KG1 (cell line): ENCODE data around the gene ALG11.
"Not testable (repeated sequence)": the region's sequence is repeated elsewhere in the genome, so short reads cannot be mapped to it uniquely, and the experiment has no call there.

ENCODE experiments used
- DNase-seq: peaks from one replicate; lab custom pipeline; 2025; lab: John Stamatoyannopoulos, UW

ALG11 gene, protein sequence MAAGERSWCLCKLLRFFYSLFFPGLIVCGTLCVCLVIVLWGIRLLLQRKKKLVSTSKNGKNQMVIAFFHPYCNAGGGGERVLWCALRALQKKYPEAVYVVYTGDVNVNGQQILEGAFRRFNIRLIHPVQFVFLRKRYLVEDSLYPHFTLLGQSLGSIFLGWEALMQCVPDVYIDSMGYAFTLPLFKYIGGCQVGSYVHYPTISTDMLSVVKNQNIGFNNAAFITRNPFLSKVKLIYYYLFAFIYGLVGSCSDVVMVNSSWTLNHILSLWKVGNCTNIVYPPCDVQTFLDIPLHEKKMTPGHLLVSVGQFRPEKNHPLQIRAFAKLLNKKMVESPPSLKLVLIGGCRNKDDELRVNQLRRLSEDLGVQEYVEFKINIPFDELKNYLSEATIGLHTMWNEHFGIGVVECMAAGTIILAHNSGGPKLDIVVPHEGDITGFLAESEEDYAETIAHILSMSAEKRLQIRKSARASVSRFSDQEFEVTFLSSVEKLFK

DNA sequence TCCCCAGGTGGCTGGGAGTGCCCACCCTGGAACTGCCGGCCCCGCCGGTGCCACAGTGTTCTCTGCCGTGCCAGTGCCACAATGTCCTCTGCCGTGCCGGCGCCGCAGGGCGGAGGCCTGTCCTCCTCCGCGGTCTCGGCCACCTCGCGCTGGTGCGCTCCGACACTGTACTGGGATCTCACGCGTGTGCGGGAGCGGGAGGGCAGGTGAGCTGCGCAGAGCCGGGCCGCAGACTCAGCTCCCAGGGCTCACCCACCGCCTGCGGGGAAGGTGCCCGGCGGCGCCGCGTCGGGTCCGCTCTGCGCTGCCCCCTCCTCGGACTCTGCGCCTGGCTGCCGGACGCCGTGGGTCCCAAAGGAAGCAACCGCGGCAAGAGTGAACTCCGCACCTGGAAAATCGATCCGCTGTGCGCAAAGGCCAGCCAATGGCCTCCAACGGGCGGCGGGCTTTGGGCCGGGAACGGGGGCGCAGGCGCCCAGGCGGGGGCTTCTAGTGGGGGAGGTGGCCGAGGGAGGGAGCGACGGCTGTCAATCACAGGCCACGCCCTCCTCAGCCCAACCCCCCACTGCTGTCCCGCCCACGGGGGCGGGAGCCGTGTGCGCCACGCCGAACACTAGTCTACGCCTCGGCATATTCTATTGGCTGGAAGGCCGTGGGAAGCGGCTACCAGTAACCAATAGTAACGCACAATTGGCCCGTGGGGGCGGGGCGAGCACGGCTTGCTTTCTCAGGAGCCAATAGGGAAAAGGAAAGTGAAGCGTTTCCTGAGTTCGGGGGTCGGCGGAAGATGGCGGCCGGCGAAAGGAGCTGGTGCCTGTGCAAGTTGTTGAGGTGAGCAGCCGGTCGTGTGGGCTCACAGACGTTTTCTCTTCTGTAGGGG is at the start of gene ALG11:
ALG11 (plus strand) TSS at position 767 of the 880 bp plus-strand sequence; CDS start at position 788, 21 bp downstream.
- DNase-seq: peak; percentile 98

DNA sequence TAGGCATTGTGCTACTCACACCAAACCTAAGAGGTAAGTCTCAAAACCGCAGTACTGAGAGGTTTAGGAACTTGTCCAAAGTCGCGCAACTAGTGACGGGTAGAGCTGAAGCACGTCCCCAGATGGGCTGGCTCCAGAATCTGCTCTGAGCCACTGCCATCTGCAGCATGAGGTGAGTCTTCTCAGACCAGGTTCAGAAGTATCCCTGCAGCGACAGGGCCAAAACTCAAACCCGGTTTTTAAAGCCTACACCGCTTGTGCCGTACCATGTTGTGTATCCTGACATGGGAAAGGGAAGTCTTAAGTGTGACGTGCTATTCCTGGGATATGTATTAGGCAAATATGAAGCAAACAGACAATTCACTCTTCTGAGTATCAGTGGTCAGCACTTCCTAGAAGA is 46.0 kb upstream of the ALG11 start:
- no peak for DNase-seq

DNA sequence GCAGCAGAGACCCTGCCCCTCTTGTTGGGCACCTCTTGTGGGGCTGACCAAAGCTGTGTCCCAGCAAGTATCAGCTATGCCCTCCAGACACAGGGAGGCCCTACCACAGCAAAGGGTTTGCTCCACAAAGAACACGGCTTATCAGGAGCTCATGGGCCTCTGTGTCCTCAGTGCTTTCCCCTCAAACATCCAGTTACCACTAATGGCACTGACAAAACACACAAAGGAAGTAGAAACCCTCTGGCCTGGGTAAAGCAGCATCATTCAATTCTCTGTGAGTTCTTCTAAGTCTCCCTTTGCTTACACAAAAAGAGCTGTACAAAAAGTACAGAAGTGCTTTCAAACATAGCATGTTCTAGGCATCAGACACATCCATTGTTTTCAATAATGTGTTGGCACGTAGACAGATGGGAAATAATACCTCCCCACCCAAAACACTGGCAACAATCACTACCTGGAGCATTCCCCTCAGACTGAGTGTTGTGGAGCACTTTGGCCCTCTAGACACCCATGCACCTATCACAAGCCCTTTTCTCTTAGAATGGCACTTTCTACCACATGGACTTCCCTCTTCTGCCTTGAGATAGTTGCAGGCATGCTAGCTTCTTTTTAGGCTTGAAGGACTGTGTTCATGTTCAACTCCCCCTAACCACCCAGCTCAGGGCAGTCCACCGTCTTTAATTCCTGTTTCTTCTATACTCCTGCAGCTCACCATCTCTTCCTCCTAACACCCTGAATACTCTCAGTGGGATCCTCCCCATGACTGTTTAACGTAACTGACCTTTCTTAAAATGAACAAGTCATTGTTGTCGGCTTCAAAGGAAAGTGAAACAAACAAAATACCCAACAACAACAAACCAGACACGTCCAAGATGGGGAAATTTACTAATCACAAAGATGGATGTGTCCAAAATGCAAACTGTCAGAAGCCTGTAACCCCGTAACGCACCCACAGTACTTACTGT is 44.4 kb upstream of the ALG11 start:
- DNase-seq: no peak

DNA sequence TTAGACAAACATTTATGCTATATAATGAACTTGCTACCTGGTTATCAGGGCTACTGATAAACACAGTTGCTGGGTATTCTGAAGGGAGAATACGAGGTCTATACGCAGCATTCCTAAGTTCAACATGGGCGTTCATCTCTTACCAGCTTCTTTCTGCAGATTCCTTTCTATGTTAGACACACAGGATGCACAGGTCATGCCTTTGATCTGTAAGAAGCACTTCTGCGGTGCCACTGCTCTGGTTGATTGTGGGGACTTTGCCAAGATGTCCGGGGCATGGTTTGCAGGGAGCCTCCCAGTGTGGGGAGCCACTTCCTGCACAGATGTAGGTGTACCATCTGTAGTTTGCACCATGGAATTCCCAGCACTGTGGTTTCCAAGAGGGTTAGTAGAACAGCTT is 41.8 kb upstream of the ALG11 start:
- DNase-seq: no peak

DNA sequence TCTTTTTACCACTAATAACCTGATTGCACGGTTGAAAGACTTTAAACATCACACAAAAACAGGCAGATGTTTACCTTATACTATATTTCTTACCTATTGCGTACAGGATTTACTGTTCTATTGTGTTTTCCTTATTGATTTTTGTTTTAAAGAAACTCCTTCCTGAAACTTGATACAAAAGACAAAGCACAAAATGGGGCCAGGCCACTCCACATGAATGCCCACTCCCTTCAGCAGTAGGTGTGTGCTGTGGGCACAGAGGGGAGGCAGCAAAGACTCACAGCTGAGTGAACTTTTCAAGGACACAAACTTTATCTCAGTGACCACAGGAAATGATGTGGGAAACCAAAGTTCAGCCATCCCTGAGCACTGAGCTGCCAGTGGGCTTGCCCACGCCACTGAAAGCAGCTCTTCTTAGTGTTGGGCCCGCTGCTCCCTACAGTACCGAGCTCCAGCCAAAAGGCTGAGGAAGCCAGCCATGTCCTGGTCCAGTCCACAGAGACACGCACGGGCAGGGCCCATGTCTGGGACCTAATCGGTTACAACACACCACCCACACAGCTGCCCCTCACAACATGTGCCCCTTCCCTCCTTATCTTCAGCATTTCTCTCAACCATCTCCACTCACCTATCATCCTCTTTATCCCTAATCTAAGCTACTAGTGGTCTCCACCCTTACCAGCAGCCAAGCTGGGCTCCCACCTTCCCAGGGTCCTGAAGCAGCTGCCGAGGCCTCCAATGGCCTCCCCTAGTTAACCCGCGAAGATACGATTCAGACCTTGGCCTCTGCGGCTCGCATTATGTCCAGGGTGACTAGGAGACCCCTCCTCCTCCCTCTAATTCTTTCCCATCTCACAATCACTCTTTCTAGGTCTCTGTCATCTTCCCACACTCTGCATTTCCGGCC is 40.4 kb upstream of the ALG11 start:
- DNase-seq: no peak

DNA sequence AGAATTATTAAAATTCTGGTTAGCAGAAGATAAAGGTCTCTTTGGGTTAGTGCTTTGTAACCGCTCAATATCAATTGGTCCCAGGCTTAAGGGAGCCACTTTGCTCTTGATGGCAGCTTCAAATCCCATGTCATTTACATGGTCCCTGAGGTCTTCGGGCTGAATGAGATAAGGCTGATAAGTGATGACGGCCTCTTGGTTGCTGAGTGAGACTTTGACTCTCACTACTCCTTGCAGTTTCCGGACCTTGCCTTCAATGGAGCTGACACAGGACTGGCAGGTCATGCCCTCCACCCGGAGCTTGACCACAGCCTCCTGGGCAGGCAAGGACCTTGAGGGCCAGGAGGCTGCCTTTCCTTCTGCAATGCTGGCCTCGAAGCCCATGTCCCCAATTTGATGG is 37.7 kb upstream of the ALG11 start:
- no peak for DNase-seq

DNA sequence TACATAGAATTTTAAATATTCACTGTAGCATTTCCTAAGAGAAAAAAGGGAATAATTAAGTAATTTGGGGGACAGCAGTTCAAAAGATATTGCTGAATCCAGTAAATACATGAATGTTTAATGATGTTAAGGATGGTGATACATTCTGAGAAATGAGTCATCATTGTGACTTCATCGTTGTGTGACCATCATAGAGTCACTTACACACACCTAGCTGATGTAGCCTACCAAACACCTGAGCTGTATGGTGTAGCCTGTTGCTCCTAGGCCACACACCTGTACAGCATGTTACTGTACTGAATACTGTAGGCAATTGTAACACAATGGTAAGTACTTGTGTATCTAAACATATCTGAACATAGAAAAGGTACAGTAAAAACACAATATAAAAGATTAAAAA is 35.8 kb upstream of the ALG11 start:
- no peak for DNase-seq

DNA sequence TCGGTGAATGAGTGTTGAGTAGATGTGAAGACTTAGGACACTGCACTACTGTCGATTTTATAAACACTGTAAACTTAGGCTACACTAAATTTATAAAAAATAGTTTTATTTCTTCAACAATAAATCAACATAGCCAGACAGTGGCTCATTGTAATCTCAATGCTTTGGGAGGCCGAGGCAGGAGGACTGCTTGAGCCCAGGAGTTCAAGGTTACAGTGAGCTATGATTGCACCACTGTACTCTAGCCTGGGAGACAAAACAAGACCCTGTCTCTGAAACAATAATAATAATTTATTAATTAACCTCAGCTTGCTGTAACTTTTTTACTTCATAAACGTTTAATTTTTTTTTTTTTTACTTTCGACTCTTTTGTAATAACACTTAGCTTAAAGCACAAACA is 35.3 kb upstream of the ALG11 start:
- no peak for DNase-seq

DNA sequence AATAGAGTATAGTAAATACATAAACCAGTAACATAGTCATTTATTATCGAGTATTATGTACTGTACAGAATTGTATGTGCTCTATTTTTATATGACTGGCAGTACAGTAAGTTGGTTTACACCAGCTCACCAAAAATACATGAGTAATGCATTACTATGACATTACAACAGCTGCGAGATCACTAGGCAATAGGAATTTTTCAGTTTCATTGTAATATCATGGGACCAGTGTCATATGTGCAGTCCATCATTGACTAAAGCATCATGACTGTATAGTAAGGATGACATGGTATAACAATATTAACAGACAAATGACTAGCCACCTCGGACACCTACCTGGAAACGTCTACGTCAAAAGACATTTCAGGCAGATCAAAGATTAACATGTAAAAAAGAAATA is 34.6 kb upstream of the ALG11 start:
- no peak for DNase-seq

DNA sequence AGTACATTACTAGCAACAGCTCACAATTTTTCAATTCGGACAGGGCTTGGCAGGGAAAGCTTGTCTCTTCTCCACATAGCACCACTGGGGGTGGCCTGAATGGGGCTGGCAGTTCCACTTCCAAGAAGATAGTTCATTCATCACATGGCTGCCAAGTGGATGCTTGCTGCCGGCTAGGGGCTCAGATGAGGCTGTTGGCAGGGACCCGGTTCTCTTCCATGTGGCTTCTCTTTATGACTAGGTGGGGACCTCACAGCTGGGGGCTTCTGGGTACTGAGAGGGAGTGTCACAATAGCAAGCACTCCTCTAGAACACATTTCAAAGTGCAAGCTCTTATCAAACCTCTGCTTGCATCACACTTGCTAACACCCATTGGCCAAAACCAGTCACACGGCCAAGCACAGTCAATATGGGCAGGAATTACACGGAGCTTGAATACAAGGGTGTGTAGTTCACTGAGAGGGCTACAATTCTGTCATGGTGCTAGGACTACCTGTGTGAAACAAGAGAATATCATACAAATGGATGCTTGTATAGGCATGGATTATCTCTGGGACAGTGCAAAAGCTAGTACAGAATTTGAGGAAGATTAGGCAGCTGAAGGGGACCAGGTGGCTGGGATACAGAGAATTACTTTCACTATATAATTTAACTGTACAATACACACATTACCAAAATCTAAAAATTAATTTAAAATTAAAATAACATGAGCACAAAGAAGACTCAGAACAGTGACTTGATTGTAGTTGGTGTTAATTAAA is 33.2 kb upstream of the ALG11 start:
- no peak for DNase-seq

DNA sequence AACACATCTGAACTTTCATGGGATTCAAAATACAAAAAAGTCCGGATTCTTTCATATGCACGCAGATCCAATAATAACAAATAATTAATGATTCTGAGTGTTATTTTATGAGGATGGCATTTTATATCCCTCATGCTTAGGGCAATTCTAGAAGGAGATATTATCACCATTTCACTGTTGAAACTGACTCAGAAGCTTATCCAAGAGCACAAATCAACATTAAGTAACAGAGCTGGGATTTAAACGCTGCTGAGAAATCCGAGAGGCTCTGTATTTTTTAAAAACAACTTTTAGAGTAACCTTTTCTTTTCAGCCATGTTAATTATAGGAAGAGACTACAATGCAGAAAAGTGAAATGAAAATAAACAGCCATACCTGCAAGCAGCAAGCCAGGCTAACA is 31.3 kb upstream of the ALG11 start:
- no peak for DNase-seq

DNA sequence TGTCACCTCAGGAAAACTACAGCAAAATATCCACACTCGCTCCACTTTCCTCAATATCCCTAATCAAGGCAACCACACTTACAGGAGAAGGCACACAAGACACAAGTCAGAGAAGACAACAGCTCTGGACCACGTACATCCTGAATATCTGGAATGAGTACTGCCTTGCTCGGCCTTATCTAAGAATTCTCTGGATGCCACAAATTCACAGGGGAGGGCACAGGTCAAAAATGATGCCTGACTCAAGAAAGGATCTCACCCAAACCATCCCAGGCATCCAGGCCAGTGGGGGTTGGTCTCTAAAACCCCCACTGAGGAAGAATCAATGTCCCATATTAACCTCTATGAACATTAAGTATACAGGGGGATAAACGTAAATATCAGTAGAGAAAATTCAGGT is 30.8 kb upstream of the ALG11 start:
- DNase-seq: no peak

DNA sequence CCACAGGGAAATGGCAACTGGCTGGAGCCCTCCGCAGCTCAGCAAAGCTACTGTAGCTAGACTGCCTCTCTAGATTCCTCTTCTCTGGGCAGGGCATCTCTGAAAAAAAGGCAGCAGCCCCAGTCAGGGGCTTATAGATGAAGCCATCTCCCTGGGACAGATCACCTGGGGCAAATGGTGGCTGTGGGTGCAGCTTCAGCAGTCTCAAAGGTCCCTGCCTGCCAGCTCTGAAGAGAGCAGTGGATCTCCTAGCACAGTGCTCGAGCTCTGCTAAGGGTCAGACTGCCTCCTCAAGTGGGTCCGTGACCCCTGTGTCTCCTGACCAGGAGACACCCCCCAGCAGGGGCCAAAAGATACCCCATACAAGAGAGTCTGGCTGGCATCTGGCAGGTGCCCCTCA is 28.9 kb upstream of the ALG11 start:
- not testable (repeated sequence) for DNase-seq

DNA sequence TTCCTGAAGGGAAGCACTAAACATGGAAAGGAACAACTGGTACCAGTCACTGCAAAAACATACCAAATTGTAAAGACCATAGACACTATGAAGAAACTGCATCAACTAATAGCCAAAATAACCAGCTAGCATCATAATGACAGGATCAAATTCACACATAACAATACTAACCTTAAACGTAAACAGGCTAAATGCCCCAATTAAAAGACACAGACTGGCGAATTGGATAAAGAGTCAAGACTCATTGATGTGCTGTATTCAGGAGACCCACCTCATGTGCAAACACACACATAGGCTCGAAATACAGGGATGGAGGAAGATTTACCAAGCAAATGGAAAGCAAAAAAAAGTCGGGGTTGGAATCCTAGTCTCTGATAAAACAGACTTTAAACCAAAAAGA is 27.3 kb upstream of the ALG11 start:
- DNase-seq: not testable (repeated sequence)

DNA sequence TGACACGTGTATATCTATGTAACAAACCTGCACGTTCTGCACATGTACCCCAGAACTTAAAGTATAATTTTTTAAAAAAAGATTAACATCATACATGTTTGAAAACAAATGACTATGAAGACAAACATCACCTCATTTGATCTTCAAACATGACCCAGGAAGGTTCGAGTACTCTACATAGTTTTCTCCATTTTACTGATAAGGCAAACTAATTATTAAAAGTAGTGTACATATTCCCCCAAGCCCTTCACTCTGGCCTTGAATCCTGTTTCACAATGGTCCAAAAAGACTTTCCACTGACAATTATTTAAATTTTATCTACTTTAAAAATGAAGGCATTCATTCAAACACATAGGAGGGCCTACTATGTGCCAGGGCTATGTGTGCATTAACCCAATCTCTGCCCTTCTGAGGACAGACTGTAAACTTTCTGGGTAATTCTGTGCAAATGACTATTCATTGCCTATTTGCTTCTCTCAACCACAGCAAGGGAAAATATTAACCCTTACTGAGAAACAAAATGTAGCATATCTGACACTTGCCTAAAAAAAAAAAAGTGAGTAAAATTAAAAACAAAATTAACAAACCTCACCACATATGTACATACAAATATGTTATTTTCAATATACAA is 23.1 kb upstream of the ALG11 start:
- no peak for DNase-seq

DNA sequence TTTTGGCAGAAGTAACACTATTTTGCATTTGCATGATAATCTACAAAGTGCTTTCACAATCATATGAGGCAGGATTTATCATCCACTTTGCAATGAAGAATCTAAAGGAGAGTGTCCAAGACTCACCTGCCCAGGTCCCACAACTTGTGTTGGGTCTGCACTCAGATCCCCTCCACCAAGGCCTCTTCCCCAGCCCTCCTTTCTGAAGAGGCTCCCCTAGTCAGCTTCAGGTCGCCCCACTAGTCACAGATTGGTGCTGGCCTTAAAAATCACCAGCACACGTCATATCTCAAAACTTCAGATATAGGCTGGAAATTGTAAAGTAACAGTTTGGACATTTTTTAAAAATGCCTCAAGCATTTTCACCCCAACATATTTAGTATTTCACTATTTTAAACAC is 18.5 kb upstream of the ALG11 start:
- no peak for DNase-seq

DNA sequence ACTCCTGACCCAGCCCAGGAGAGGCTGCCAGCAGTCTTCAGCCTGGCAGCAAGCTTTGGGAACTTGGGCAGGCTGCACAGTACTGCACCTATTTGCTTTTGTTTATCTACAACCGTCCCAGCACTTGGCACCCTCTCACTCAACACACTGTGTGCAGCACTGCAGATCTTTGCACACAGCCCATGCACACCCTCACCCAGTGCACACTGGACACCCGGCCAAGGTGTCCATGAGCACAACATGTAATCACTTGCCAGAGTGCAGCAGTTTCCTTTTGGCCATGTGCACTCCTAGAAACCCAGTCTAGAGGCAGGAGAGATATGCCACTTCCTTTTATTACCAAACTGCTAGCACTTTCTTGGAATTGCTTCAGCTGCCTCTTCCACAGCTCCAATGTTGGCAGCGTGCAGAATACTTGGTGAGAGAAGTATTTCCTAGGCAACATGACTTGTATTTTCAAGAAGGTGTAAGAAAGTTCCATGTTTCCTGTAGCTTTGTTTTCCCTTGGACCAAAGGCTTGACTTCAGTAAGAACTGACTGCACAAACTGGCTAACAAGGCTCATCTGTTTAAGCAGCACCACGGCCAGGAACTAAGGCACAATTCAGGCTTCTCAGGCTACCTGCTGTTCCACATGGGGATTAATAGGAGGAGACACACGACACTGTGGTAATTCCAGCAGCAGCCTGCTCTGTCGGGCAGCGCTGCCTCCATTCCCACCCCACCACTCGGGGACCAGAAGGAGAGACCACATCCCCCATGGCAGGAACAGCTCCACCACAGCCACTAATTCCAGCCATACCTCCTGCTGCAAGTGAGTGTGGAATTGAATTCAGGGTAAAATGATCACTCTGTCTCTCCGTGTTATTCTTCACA is 16.3 kb upstream of the ALG11 start:
- no peak for DNase-seq

DNA sequence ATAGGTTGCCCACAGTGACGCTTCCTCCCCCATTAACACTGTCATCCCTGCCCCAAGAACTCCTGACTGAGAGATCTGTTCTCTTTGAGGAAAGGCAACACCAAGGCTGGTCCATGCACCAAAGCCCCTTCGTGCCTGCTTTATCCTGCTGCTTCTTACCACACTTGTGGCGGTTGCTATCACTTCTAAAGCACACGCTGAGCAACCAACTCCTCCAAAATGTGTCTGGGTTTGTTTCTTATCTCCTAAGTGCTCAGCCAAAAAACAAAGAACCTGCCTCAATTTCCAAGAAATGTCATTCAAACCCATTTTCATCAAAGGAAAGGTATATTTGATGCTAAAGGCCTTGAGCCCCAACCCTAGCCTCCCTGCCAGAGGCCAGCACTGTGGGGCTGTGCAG is 15.6 kb upstream of the ALG11 start:
- DNase-seq: no peak

DNA sequence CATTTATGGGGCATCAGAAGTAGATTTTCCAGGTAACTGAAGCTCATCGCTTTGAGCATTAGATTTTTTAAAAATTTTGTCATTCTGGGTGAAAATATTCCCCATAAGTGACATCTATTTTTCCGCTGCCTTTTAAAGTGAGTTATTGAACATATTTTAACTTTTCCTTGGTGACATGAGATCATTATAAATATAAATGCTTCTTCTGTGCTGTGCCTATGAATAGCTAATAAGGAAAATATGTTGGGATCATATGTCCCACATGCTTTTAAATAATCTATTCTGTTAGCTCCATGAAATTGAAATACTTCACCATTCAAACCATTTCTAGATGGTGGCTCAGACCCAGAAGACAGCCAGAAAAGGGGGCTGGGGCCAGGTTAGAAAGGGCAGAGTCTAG is 15.0 kb upstream of the ALG11 start:
- no peak for DNase-seq
